Measurements from ENCODE around the gene PGAP2.
"Not testable (repeated sequence)": the region's sequence is repeated elsewhere in the genome, so short reads cannot be mapped to it uniquely, and the experiment has no call there.

The PGAP2 gene

DNA sequence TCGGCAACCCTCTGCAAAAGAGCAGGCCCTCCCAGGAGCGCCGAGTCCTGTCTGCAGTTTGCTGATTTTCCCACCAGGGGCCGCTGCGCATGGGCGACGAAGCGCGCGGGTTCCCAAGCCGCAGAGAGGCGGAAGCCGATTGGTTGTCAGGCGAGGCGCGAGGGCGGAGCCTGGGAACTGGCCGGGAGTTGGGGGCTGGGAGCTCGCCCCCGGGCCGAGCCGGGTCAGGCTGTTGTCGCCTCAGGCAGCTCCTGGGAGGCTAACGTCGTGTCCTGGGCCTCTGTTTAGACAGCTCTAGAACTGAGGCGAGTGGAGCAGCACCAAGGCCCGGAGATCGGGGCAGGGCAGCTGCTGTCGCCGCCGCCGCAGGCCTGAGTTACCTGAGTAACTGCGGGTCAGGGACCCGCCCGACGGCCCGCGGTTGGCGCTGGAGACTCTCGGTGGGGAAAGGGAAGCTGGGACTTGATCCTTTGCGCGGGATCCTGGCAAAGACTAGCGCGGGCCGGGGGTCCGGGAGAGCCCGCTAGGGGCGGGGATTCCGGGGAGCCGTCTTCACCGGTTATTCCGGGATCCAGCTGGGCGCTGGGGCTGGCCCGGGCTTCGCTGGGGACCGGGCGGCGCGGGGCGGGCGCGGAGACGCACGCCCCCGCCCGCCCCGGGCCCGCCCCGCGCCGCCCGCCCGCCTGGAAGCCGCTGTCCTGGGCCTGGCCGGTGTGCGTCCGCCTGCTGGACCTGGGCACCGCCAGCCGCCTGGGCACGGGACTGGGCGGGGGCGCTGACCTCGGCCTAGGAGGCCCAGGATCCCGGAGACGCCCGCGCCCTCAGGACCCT, 46.8 kb downstream of the PGAP2 start, which contains the start of gene STIM1:
TSS of gene STIM1 (plus strand) at position 688 of the 831 bp plus-strand sequence. CDS start 607 bp downstream, outside the sequence.
- peak; percentile 98 for DNase-seq (ENCODE audit: low read depth)

DNA sequence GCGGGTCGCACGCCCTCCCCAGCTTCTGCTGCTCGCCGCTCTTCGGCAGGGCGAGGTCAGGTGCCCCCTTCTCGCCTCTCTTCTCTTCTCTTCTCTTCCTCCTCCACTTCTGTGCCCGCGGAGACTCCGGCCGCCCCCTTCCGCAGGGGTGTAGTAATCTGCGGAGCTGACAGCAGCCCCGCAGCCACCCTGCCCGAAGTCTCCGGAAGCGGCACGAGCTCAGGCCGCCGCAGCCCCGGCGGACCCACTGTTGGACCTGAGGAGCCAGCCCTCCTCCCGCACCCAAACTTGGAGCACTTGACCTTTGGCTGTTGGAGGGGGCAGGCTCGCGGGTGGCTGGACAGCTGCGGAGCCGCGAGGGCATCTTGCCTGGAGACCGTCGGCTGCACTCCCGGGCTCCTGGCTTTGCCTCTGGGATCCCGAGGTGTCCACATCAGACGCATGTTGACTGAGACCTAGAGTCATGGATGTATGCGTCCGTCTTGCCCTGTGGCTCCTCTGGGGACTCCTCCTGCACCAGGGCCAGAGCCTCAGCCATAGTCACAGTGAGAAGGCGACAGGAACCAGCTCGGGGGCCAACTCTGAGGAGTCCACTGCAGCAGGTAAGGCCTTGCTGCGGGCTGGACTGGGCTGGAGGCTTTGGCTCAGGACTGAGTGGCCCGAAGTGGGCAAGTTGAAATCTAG, 47.6 kb downstream of the PGAP2 start:
- peak; percentile 25 for DNase-seq (ENCODE audit: low read depth)

DNA sequence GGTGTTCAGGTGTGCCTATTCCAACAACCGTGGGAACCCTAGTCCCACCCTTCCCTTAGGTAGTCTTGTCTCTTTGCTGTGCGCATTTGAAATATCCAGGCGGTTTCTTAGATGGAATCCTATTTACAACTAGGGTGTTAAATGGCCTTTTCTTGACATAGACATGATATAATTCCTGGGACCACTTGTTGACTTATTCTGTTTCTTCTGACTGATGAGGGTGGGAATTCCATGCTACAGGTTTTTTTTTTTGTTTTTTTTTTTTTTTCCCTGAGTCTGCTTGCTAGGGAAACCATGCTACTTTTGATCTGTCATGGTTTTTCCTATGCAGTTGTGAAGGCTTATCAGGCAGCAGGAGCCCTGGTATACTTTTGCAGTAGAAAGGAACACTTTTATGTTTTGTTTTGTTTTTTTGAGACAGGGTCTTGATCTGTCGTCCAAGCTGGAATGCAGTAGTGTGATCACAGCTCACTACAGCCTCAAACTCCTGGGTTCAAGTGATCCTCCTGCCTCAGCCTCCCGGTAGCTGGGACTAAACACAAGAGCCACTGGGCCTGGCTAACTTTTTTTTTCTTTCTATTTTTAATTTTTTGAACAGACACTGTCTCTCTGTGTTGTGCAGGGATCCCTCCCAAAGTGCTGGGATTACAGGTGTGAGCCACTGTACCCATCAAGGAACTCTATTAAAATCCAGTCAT, 48.6 kb downstream of the PGAP2 start:
- no peak for DNase-seq (ENCODE audit: low read depth)

DNA sequence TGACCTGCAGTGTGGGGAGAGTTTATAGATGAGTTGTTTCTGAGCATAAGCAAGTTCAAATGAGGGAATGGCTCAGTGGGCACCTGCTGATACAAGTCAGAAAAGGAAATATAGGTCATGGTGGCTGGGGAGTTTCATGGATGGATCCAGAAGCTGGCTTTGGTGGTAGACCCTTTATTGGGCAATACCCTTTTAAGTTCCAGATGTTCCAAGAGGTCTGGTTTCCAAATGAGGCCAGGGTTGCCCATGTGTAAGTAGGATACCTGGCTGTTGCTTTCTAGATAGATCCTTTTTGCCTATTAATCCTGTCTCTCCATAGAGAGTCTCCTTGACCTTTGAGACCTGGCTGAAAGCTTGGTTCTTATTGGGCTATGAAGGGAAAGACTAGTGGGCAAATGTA, 49.3 kb downstream of the PGAP2 start:
- DNase-seq (ENCODE audit: low read depth) = no peak

DNA sequence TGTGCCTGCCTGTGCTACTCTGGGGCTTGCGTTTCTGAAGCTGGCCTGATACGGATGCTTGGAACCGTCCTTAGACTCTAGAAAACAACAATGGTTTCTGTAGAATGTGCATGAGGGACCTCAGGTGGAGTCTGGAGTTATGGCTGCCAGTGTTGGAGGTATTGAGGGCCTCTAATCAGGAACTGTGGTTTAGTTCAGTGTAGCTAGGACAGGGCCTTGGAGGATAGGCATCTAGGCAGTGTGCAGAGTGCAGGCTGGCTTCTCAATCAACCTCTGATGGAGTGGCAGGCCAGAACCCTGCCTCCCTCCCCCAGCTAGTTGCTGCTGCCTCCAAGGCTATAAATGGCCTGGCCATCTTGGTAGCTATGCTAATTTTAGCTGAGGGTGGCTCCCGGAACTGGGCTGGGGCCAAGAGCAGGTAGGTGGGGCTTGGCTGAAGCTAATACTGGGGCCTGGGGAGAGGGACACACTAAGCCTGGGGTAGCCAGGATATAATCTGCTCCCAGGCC, 51.1 kb downstream of the PGAP2 start:
- no peak for DNase-seq (ENCODE audit: low read depth)

DNA sequence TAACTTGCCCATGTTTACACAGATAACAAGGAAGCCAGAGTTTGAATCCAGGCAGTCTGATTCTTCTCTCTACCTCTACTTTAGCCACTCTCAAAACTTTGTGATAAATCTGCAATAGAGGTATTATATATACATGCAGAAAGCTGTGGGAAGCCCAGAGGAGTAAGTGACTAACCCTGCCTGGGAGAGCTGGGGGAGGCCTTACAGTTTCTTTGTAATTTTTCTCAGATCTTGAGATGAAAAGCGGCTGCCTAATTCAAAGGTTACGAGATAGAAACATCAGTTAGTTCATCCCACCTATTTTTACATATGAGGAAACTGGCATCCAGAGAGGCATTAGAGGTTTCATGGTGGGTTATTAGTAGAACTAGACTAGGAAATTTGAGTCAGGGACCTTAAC, 52.0 kb downstream of the PGAP2 start:
- no peak for DNase-seq (ENCODE audit: low read depth)

DNA sequence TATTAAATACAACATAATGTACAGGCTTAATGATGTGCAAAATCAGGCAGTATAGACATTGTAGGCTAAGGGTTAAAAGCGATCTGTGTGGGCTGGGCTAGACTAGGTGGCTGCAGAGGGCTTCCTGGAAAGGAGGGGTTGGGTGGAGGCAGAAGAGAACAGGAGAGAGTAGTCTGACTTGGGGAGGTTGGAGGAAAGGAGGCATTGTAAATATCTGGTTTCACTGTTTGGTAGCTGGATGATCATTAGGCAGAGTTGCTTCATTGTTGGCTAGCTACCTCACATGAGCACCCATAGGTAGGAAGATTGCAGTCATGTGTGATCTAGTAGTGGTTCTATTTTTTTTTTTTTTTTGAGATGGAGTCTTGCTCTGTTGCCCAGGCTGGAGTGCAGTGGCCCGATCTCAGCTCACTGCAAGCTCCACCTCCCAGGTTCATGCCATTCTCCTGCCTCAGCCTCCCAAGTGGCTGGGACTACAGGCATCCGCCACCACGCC, 52.6 kb downstream of the PGAP2 start:
- not testable (repeated sequence) for DNase-seq (ENCODE audit: low read depth)

DNA sequence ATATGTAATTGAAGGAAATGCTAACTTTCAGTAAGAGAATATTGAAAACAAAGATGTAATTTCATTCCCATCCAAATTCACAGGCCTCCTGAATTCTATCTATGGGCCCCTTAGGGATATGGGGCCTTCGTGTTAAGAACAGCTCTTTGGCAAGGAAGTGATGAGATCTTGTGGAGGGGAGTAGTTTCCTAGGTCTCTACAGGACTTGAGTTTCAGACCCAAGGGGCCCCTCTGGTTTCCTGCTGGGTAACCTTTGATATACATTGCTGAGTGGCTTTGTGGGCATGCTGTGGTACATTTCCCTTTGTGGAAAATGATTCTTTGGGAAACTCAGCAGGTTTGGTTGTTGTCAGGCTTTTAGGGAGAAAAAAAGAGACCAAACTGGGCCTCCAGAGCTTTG, 53.3 kb downstream of the PGAP2 start:
- DNase-seq (ENCODE audit: low read depth) = no peak

DNA sequence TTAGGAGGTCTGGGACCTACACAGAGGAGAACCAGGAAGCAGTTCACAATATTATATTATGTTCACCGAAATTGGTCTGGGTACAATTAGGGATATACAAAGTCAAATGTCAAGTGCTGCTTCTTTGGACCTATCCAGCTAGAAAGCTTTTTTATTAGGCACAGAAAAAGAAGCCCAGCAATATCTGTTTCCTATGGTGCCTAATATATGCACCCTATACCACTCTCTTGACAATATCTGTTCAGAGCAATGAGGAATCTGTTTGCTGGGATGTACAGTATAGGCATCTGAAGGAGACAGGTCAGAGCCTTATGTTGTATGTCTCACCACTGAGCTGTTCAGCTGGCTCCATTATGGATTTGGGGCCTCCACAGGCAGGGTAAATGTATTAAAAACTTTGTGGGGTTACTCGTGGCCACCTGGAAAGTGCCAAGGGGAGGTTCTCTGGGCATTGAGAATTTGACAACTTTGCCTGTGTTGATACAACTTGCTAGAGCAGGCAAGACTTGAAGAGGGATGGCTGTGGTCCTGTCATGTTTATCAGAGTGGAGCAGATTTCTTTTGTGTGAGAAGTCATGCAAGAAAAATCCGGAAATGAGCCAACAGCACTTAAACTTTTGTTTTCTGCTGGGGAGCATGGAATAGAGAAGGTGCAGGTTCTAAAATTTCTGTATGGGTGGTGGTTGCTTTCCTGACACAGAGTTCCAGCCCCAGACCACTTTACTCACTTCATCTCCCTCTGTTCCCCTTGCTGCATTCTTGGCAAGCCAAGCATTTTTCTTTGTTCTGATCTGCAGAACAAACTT, 57.2 kb downstream of the PGAP2 start:
- no peak for DNase-seq (ENCODE audit: low read depth)

DNA sequence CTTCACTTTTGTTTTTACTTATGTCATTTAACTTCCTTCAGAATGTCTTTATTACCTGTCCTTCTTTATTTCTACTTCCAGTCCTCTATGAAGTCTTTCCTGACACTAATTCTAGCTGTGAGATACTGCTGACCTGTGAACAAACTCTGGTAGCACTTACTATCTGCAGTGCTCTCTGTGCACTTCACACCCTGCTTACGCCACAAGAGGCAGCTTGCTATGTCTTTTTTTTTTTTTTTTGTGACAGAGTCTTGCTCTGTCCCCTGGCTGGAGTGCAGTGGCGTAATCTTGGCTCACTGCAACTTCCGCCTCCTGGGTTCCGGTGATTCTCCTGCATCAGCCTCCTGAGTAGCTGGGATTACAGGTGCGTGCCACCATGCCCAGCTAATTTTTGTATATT, 57.8 kb downstream of the PGAP2 start:
- DNase-seq (ENCODE audit: low read depth) = no peak

DNA sequence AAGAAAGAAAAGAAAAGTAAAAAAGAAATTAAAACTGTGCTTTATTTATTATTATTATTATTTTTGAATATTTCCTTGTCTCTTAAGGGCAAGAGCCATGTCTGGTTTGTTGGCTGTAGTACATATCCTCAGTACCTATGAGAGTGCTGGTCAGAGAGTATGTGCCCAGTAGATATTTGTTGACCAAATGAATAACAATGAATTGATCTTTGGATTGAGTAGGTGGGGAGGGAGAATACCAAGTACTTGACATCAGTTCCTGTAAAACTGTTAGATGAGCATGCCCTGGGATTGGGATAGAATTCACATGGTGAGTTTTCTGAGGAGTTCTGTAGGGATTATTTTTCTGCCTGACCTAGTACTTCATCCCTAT, 58.5 kb downstream of the PGAP2 start:
- DNase-seq (ENCODE audit: low read depth) = no peak

DNA sequence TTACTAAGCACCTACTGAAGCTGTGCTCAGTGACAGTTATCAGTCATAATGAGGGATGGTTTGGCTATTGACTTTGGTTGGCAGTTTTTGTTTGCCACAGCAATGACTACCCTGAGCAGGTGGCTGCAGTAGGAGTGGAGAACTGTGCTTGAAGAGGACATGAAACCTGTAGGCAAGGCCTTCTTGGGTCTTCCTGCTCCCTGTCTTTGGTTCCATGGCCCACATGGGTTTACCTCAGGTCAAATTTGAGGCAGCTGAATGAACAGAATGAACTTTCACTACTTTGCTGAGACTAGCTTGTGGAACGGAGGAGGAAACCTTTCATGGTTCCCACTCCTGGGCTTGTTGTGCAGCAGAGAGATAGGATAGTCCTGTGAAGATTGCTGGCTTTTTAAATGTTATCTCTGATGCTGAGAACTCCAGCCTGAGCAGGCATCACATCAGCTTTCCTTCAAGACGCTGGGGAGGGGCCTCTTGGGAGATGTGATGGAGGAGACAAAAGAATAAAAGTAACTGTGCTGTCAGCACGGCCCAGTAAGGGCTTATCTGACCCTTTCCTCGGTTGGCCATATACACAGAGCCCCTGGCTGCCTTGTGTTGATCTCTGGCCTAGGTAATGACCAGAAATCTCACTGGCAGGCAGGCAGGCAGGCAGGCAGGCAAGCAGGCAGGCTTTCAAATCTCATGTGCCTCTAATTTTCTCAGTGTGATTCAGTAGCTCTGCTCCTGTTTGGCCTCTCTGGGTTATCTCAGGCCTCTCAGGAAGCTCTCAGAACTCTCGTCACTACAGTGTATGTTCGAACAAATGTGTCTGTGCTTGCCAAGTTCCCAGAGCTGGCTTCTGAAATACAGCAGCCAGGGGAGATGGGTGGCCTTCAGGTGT, 59.1 kb downstream of the PGAP2 start:
- DNase-seq (ENCODE audit: low read depth) = no peak

DNA sequence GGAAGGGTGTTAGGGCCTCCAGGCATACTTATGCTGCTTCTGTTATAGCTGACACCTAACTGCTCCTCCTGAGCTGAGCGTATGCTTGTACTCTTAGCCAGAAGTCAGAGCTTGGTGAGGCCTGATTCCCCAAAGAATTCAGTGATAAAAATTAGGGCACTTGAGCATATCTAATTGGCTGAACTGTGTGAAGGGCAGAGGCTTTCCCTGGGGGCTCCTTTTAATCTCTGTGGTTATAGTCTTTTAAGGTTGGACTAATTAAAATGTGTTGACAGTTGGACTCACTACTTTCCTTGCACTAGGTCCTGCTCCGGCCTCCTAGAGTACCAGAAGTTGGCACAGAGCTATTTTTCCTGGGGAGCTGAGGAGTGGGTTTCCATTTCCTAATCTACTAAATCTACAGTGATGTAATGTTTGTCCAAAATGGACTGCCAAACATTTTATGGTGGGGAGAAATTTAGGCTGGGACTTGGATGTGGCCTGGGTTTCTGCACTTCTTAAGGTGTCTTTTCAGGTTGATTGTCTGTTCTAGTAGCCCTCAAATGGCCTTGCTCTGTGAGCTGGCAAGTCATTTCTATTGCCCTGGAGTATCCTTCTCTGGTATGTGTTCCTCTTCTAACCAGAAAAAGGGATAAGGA, 65.5 kb downstream of the PGAP2 start:
- no peak for DNase-seq (ENCODE audit: low read depth)
